IMR-90 (cell line): ENCODE results near the gene AMBP. TPM values are rescaled to one million over a fixed set of nuclear protein-coding genes. Genes with fewer than 3 reads are reported as not detected.

Source experiments
- ATAC-seq: fragments of 200-7000 bp; cut with Tn5 transposase; 2 replicates; pipeline ENCODE4 v1.9.1; 2020; ENCODE audit warnings: low read depth, mild to moderate bottlenecking, moderate library complexity
- BruUV-seq: library from RNA; stranded (reverse); fragments of 400-500 nt; replicated peaks from 2 replicates; lab custom pipeline; 2021; lab: Mats Ljungman, UMichigan
- CTCF ChIA-PET: fragments of 300-600 bp; formaldehyde crosslinking; extraction: SDS; loops from one replicate; lab custom pipeline; 2021; ENCODE audit warnings: antibody characterized with exemption; lab: Yijun Ruan, JAX
- POLR2A ChIA-PET: fragments of 300-600 bp; sonication (Branson Sonifier 250); formaldehyde crosslinking; loops from one replicate; lab custom pipeline; 2022; ENCODE audit warnings: antibody characterized with exemption; ENCODE audit not compliant: unreplicated experiment; lab: Charles Lee
- DNase-seq: peaks from one replicate; pipeline ENCODE4 v3.0.0; 2013
- H2AFZ ChIP-seq: replicated peaks from 2 replicates; pipeline ENCODE3; 2013; ENCODE audit warnings: low read length, mild to moderate bottlenecking; ENCODE audit not compliant: poor library complexity
- H2AK5ac ChIP-seq: 2 replicates; pipeline ENCODE4 v1.6.1; 2013; ENCODE audit warnings: low read depth, low read length, inconsistent platforms
- H2AK9ac ChIP-seq: replicated peaks from 2 replicates; pipeline ENCODE3; 2013; ENCODE audit warnings: mild to moderate bottlenecking, low read depth, low read length, moderate library complexity; ENCODE audit not compliant: poor library complexity
- H2BK120ac ChIP-seq: 2 replicates; pipeline ENCODE4 v1.6.1; 2013; ENCODE audit warnings: low read depth, low read length, inconsistent platforms
- H2BK15ac ChIP-seq: 3 replicates; pipeline ENCODE4 v1.6.1; 2013; ENCODE audit warnings: low read depth, low read length, inconsistent platforms
- H2BK20ac ChIP-seq: 2 replicates; pipeline ENCODE4 v1.6.1; 2013; ENCODE audit warnings: low read depth, mild to moderate bottlenecking, inconsistent platforms, low read length, moderate library complexity
- H2BK5ac ChIP-seq: 2 replicates; pipeline ENCODE4 v1.6.1; 2013; ENCODE audit warnings: mild to moderate bottlenecking, low read depth, low read length, inconsistent platforms; ENCODE audit not compliant: poor library complexity, severe bottlenecking
- H3K14ac ChIP-seq: replicated peaks from 2 replicates; pipeline ENCODE4 v1.6.1; 2013; ENCODE audit warnings: low read depth, low read length, inconsistent platforms
- H3K18ac ChIP-seq: 2 replicates; pipeline ENCODE4 v1.6.1; 2013; ENCODE audit warnings: low read depth, low read length, control low read depth
- H3K23ac ChIP-seq: 2 replicates; pipeline ENCODE4 v1.6.1; 2013; ENCODE audit warnings: low read depth, low read length, inconsistent platforms
- H3K27ac ChIP-seq: 2 replicates; pipeline ENCODE4 v1.5.1; 2013; ENCODE audit warnings: mild to moderate bottlenecking, control low read depth, low read length; ENCODE audit not compliant: insufficient read depth
- H3K27me3 ChIP-seq: 2 replicates; pipeline ENCODE4 v1.6.1; 2013; ENCODE audit warnings: low read length; ENCODE audit not compliant: control insufficient read depth, insufficient read depth
- H3K36me3 ChIP-seq: 2 replicates; pipeline ENCODE4 v1.6.1; 2013; ENCODE audit warnings: low read length, mixed read lengths; ENCODE audit not compliant: control insufficient read depth, insufficient read depth
- H3K4ac ChIP-seq: 2 replicates; pipeline ENCODE4 v1.6.1; 2013; ENCODE audit warnings: low read depth, low read length, inconsistent platforms
- H3K4me1 ChIP-seq: 2 replicates; pipeline ENCODE4 v1.6.1; 2013; ENCODE audit warnings: low read length, mixed read lengths; ENCODE audit not compliant: control insufficient read depth, insufficient read depth
- H3K4me2 ChIP-seq: 2 replicates; pipeline ENCODE4 v1.6.1; 2013; ENCODE audit warnings: low read depth, mild to moderate bottlenecking, control low read depth, low read length, moderate library complexity
- H3K4me3 ChIP-seq: 2 replicates; pipeline ENCODE4 v1.5.1; 2013; ENCODE audit warnings: low read depth, mild to moderate bottlenecking, control low read depth, low read length, moderate library complexity; ENCODE audit not compliant: insufficient read depth
- H3K56ac ChIP-seq: 2 replicates; pipeline ENCODE4 v1.6.1; 2013; ENCODE audit warnings: low read length, inconsistent platforms; ENCODE audit not compliant: insufficient read depth; ENCODE audit errors: extremely low read depth
- H3K79me1 ChIP-seq, 2 experiments: 2 replicates each; pipeline ENCODE4 v1.6.1; 2013; ENCODE audit warnings: low read length in 2 of 2, inconsistent platforms in 1 of 2, low read depth in 1 of 2
- H3K9ac ChIP-seq: 2 replicates; pipeline ENCODE4 v1.6.1; 2013; ENCODE audit warnings: low read depth, low read length, control low read depth
- H3K9me1 ChIP-seq: 2 replicates; pipeline ENCODE4 v1.6.1; 2013; ENCODE audit warnings: low read length, inconsistent platforms; ENCODE audit not compliant: insufficient read depth
- H3K9me3 ChIP-seq: 2 replicates; pipeline ENCODE4 v1.6.1; 2013; ENCODE audit warnings: low read length; ENCODE audit not compliant: control insufficient read depth, insufficient read depth
- H4K20me1 ChIP-seq: 2 replicates; pipeline ENCODE4 v1.6.1; 2013; ENCODE audit warnings: low read length, inconsistent platforms; ENCODE audit not compliant: insufficient read depth
- H4K5ac ChIP-seq: 2 replicates; pipeline ENCODE4 v1.6.1; 2013; ENCODE audit warnings: mild to moderate bottlenecking, low read depth, low read length, control low read depth
- H4K8ac ChIP-seq, 2 experiments: 2 replicates each; pipeline ENCODE4 v1.6.1; 2013; ENCODE audit warnings: low read depth in 2 of 2, low read length in 2 of 2, control low read depth in 1 of 2, inconsistent platforms in 1 of 2
- H4K91ac ChIP-seq: 2 replicates; pipeline ENCODE4 v1.6.1; 2013; ENCODE audit warnings: low read depth, low read length, inconsistent platforms; ENCODE audit not compliant: insufficient read depth
- MAFK ChIP-seq: IDR thresholded peaks from 2 replicates; pipeline ENCODE4 v1.6.1; 2012; ENCODE audit warnings: low read depth, low read length, improper control_type of control experiment
- WGBS, 2 experiments: methylation state at CpG; one replicate each; pipeline versions ENCODE4 v1.1.5 to v1.1.7; 2013; ENCODE audit warnings: missing lambda C conversion rate in 2 of 2; ENCODE audit not compliant: insufficient read length in 1 of 2; ENCODE audit errors: extremely low coverage in 2 of 2; 5-methylcytosine and 5-hydroxymethylcytosine counted together
- dilution Hi-C: fragments of 300-500 bp; cut with HindIII; formaldehyde crosslinking; loops from one replicate; pipeline ENCODE4 v1.14.3; 2018; ENCODE audit warnings: low sequenced_read_pairs; ENCODE audit not compliant: unreplicated experiment
- in situ Hi-C: fragments of 300-500 bp; cut with MboI; formaldehyde crosslinking; loops from 3 replicates; pipeline ENCODE4 v1.14.3; 2019; ENCODE audit warnings: low sequenced_read_pairs, inconsistent platforms, mixed read lengths
- intact Hi-C: fragments of 100-400 bp; cut with micrococcal nuclease; formaldehyde crosslinking; loops from 2 replicates; pipeline ENCODE4 v1.10.0; 2022
- polyA plus RNA-seq, 3 experiments: library from polyadenylated mRNA; depleted of rRNA; stranded (reverse); fragments of >200 nt; gene quantifications; 2 replicates each; pipeline ENCODE4 v1.2.3, GENCODE V29; 2012; ENCODE audit warnings: low replicate concordance in 1 of 3
- total RNA-seq: library from RNA; depleted of rRNA; stranded (reverse); fragments of >200 nt; gene quantifications from 2 replicates; pipeline ENCODE4 v1.2.3, GENCODE V29; 2012
- TF ChIP-seq, protein P1 (sequence below): conservative IDR thresholded peaks from 2 replicates; pipeline ENCODE4 v1.5.1; 2012; ENCODE audit warnings: mild to moderate bottlenecking, low read depth, low read length, improper control_type of control experiment

The AMBP gene
- total and polyA plus RNA-seq, 2 of the 4 experiments (the other 2 are of a cell fraction), result not detected

DNA sequence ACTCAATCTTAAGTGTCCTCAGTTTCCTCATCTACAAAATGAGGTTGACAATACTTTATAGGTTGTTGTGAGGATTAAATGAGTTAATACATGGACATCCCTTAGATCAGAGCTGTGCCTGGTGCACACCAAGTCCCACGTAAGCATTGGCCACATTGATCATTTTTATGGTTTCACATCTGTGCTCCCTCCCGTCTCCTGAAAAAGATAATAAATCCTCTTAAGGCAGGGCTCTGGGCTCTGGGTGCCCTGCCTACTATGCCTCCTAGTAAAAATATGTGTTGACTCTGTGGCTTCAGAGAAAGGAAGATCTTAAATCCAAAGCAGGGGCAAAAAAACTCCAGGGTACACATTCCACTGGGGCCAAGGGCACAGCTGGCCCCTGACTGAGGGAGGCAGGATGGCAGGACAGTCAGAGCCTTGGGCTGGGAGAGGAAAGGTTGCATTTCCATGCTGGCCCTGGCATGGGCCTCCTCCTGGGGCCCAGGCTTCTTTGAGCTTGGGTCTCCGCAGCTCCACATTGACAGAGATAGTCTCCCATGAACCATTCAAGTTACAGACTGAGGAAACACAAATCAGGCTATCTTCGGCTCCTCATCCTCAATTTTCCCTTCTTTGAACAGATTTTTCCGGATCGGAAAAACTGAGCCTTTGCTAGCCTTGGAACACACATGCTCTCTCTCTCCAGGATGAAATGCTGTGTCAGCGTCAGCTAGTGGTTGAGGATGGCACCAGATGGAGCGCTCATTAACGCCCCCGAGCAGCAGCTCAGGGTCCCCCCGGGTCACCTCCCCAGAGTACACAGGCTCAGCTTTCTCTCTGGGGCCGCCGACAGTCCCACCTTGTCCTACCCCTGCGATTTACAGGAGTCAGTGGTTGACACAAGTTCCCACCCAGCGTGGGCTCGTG is 43.4 kb upstream of the AMBP start:
- TF ChIP-seq, protein P1, sequence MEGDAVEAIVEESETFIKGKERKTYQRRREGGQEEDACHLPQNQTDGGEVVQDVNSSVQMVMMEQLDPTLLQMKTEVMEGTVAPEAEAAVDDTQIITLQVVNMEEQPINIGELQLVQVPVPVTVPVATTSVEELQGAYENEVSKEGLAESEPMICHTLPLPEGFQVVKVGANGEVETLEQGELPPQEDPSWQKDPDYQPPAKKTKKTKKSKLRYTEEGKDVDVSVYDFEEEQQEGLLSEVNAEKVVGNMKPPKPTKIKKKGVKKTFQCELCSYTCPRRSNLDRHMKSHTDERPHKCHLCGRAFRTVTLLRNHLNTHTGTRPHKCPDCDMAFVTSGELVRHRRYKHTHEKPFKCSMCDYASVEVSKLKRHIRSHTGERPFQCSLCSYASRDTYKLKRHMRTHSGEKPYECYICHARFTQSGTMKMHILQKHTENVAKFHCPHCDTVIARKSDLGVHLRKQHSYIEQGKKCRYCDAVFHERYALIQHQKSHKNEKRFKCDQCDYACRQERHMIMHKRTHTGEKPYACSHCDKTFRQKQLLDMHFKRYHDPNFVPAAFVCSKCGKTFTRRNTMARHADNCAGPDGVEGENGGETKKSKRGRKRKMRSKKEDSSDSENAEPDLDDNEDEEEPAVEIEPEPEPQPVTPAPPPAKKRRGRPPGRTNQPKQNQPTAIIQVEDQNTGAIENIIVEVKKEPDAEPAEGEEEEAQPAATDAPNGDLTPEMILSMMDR, result no peak
- TF ChIP-seq MAFK, result peak; percentile 54
- Histone ChIP-seq H3K23ac (no peak overlapping the region), H3K36me3 (no peaks in the 10 kb centered on the region), H2BK15ac (no peak overlapping the region), H3K4me3 (no peak overlapping the region), H3K9ac (no peak overlapping the region), H4K20me1 (no peaks in the 10 kb centered on the region), H3K27me3 (peaks cover 71% of the 10 kb centered on the region), H3K9me3 (0 out of 2 replicates have a peak, but pooled peaks cover 2% of the 10 kb centered on the region), H3K9me1 (no peaks in the 10 kb centered on the region), H2BK120ac (no peak overlapping the region), H3K18ac (no peak overlapping the region), H2BK20ac (no peak overlapping the region), H3K27ac (no peak overlapping the region), H3K4ac (no peak overlapping the region), H3K14ac (no peak overlapping the region), H3K79me1 (no peaks in the 10 kb centered on the region), H3K56ac (no peak overlapping the region), H2AK9ac (no peak overlapping the region), H3K4me2 (no peak overlapping the region), H4K91ac (no peak overlapping the region), H4K8ac (no peak overlapping the region), H3K4me1 (no peaks in the 10 kb centered on the region), H2AK5ac (no peak overlapping the region), H2AFZ (no peak overlapping the region), H2BK5ac (no peak overlapping the region), H4K5ac (no peak overlapping the region)
- ATAC-seq (no peak), DNase-seq (no peak)
- ChIA-PET POLR2A (no interaction called here), CTCF (no interaction called here)
- WGBS, 2 experiments, result 40% methylated on average over 3 of the region's 16 CpGs; no CpG with 5 or more reads in 1 of the 2 experiments
- intact Hi-C loops (no loop called here), dilution Hi-C loops (no loop called here), in situ Hi-C loops (no loop called here)
- no TSS peak for BruUV-seq
